Type B pancreatic cell (in vitro differentiated cells): ENCODE results near the gene PDIA6. TPM values are rescaled to one million over a fixed set of nuclear protein-coding genes. Genes with fewer than 3 reads are reported as not detected.

Experiments
- DNase-seq: peaks from one replicate; pipeline ENCODE4 v3.0.0; 2021; ENCODE audit warnings: mixed read lengths; ENCODE audit not compliant: unreplicated experiment; ENCODE audit errors: extremely low spot score
- H3K27ac Mint-ChIP-seq: 2 replicates; pipeline ENCODE4 v1.8.0; 2021; ENCODE audit warnings: mild to moderate bottlenecking, mixed read lengths
- H3K27me3 Mint-ChIP-seq: 2 replicates; pipeline ENCODE4 v1.8.0; 2021; ENCODE audit warnings: mixed read lengths
- H3K36me3 Mint-ChIP-seq: 2 replicates; pipeline ENCODE4 v1.8.0; 2021; ENCODE audit warnings: mixed read lengths
- H3K4me1 Mint-ChIP-seq: one replicate; pipeline ENCODE4 v1.8.0; 2021; ENCODE audit warnings: mixed read lengths; ENCODE audit not compliant: unreplicated experiment
- H3K4me3 Mint-ChIP-seq: 2 replicates; pipeline ENCODE4 v1.8.0; 2021; ENCODE audit warnings: mild to moderate bottlenecking, mixed read lengths
- H3K9me3 Mint-ChIP-seq: 2 replicates; pipeline ENCODE4 v1.8.0; 2021; ENCODE audit warnings: mixed read lengths
- CTCF ChIP-seq: fragments of 200-600 bp; sonication (generic); conservative IDR thresholded peaks from 2 replicates; pipeline ENCODE4 v1.5.0; 2021; ENCODE audit warnings: antibody characterized with exemption, mild to moderate bottlenecking
- total RNA-seq: library from RNA; stranded (reverse); gene quantifications from 2 replicates; pipeline ENCODE4 v1.2.1, GENCODE V29; 2021; ENCODE audit warnings: low replicate concordance

PDIA6 gene
- total RNA-seq, 1 donor from 2014 or later: 281 TPM

- no peak overlapping the region for H3K27ac Mint-ChIP-seq
- no peaks in the 10 kb centered on the region for H3K9me3 Mint-ChIP-seq
- H3K36me3 Mint-ChIP-seq: peaks cover 4% of the 10 kb centered on the region
- H3K4me3 Mint-ChIP-seq: no peak overlapping the region
- no peak for TF ChIP-seq CTCF
- DNase-seq: no peak
- H3K4me1 Mint-ChIP-seq: peaks cover 4% of the 10 kb centered on the region
- H3K27me3 Mint-ChIP-seq: no peaks in the 10 kb centered on the region
These were observed 36.2 kb downstream of the PDIA6 start for GRCh38 chr2:10776231-10776977.

GRCh38 chr2:10775831-10776230, 36.8 kb downstream of the PDIA6 start:
- no peak for TF ChIP-seq CTCF
- Mint-ChIP-seq H3K27ac (no peak overlapping the region), H3K4me1 (peaks cover 4% of the 10 kb centered on the region), H3K36me3 (peaks cover 4% of the 10 kb centered on the region), H3K9me3 (no peaks in the 10 kb centered on the region), H3K4me3 (no peak overlapping the region), H3K27me3 (no peaks in the 10 kb centered on the region)
- DNase-seq: no peak

- DNase-seq: no peak
- H3K4me3 Mint-ChIP-seq: no peak overlapping the region
- peaks cover 4% of the 10 kb centered on the region for H3K36me3 Mint-ChIP-seq
- peak overlapping the region; percentile 79 for H3K27ac Mint-ChIP-seq
- TF ChIP-seq CTCF: no peak
- no peaks in the 10 kb centered on the region for H3K27me3 Mint-ChIP-seq
- no peaks in the 10 kb centered on the region for H3K9me3 Mint-ChIP-seq
- H3K4me1 Mint-ChIP-seq: peaks cover 4% of the 10 kb centered on the region
These were observed 37.4 kb downstream of the PDIA6 start for GRCh38 chr2:10775021-10775780.

GRCh38 chr2:10774394-10774793, 38.2 kb downstream of the PDIA6 start:
- Mint-ChIP-seq H3K4me1 (peaks cover 4% of the 10 kb centered on the region), H3K4me3 (no peak overlapping the region), H3K36me3 (peaks cover 4% of the 10 kb centered on the region), H3K9me3 (no peaks in the 10 kb centered on the region), H3K27me3 (no peaks in the 10 kb centered on the region), H3K27ac (peak overlapping the region; percentile 79)
- no peak for TF ChIP-seq CTCF
- no peak for DNase-seq

GRCh38 chr2:10773821-10774341, 38.7 kb downstream of the PDIA6 start:
- Mint-ChIP-seq H3K36me3 (peaks cover 4% of the 10 kb centered on the region), H3K27me3 (no peaks in the 10 kb centered on the region), H3K9me3 (no peaks in the 10 kb centered on the region), H3K4me3 (no peak overlapping the region), H3K4me1 (peaks cover 4% of the 10 kb centered on the region), H3K27ac (no peak overlapping the region)
- TF ChIP-seq CTCF: no peak
- DNase-seq: no peak
